GM19099 (cell line): ENCODE data around the gene ARPC1B.

Experiments
- POLR2A ChIP-seq: IDR thresholded peaks from 3 replicates; pipeline ENCODE4 v1.6.1; 2011; ENCODE audit warnings: low read depth; ENCODE audit not compliant: insufficient read length; ENCODE audit errors: extremely low read depth

The ARPC1B gene

GRCh38 chr7:99374111-99375064 is at the start of gene ARPC1B:
Gene ARPC1B, plus strand, starts transcription at chr7:99374730. Its CDS starts 10,985 bp downstream, at chr7:99385715.
- peak; percentile 93 for TF ChIP-seq POLR2A

GRCh38 chr7:99325001-99325493 is 49.5 kb upstream of the ARPC1B start:
- TF ChIP-seq POLR2A, result no peak

DNA sequence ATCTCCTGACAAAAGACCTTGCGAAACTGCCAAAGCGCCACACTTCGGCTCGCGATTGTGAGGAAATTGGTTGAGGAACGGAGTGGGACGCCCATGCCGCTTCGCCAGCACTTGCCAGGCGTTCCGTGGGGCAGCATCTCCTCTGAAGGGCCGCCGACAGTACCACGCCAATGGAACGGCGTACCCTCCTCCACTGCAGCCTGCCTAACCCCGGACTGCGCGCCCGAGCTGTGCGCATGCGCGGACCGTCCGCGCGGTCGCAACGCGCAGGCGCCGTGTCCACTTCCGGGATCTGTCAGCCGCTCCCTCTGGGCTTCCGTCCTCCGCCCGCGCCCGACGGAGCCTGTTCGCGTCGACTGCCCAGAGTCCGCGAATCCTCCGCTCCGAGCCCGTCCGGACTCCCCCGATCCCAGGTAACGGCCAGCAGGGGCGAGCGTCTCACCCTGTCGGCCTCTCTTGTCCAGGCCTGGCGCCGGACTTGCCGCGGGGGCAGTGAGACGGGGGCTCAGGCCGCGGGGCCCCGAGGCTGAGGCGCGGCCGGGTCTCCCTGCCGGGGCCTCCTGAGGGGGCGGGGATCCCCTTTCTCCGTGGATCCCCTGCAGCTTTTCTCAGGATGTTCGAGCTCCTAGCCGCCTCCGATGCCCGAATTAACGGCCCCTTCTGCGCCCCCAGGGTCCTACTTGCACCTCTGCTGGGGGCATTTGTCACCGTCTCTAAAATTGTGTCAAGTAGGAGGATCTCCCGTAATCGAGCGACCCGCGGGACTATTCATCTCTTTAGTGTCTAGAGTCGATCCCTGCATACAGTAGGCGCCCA is 48.7 kb upstream of the ARPC1B start, which contains the start of gene ARPC1A:
ARPC1A (plus strand) TSS at position 307 of the 816 bp plus-strand sequence. CDS start 7,456 bp downstream, outside the sequence.
- peak; percentile 97 for TF ChIP-seq POLR2A

GRCh38 chr7:99326408-99326782 is 48.1 kb upstream of the ARPC1B start:
- no peak for TF ChIP-seq POLR2A

DNA sequence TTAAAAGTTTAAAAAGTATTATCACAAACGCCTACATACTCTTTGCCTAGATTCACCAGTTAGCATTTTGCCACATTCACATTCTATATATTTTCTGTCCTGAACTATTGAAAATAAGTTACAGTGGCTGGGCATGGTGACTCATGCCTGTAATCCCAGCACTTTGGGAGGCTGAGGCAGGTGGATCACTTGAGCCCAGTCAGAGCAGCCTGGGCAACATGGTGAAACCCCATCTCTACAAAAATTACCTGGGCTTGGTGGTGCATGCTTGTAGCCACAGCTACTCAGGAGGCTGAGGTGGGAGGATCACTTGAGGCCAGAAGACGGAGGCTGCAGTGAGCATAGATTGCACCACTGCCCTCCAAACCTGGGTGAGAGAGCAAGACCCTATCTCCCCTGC is 43.5 kb upstream of the ARPC1B start:
- no peak for TF ChIP-seq POLR2A

DNA sequence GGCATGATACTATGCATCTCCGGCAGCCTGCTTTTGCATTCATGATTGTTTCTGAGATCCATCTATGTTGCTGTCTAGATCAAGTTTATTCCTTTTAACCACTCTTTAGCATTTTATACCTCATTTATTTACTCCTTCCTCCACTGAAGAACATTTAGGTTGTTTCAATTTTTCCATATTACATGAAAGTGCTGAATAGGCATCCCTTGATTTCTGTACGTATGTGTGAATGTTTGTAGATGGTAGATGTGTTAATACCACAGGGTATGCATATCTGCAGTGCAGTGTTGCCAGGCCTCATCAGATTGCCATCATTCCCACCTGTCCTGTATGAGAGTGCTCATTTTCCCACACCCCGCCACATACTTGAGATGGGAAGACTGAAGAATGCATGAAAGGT is 34.9 kb upstream of the ARPC1B start:
- no peak for TF ChIP-seq POLR2A

GRCh38 chr7:99340659-99341058 is 33.9 kb upstream of the ARPC1B start:
- no peak for TF ChIP-seq POLR2A

DNA sequence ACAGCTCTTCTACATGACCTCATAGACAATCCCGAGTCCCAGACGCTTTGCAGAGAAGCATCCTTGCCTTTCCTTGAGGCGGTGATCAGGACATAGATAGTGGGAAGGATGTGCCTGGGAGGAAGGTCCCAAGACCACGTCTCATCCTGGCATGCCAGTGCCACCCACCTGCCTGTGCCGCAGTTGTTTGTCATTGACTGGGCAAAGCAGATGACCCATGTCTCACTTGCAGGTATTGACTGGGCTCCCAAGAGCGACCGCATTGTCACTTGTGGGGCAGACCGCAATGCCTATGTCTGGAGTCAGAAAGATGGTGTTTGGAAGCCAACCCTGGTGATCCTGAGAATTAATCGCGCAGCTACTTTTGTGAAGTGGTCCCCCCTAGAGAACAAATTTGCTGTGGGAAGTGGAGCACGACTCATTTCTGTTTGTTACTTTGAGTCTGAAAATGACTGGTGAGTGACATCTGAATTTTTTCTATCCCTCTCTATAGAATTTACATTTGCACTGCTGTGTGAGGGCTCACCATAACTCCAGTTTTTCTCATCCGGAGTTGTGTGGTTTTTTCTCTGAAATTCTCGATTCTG is 30.4 kb upstream of the ARPC1B start:
- TF ChIP-seq POLR2A, result no peak

DNA sequence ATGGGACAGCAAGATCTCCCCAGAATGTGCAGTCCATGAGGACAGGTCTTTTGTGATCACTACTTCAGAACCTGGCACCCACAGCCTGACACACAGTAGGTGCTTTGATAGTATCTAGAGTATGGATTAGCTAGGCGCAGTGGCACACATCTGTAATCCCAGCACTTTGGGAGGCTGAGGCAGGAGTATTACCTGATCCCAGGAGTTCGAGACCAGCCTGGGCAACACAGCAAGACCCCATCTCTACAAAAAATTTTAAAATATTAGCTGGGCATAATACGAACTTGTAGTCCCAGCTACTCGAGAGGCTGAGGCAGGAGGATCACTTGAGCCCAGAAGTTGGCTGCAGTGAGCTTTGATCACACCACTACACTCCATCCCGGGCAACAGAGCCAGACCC is 22.3 kb upstream of the ARPC1B start:
- no peak for TF ChIP-seq POLR2A

DNA sequence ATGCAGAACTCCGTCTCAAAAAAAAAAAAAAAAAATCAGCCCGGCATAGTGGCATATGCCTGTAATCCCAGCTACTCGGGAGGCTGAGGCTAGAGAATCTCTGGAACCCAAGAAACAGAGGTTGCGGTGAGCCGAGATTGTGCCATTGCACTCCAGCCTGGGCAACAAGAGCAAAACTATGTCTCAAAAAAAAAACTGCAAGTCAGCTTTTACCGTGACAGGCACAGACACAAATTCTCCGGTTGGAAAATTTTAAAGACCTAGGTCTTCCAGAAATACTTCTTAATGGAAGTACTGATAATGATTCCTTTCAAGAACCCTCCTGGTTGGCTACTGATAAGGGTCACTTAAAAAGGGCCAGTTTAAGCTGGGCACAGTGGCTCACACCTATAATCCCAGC is 19.4 kb upstream of the ARPC1B start:
- TF ChIP-seq POLR2A, result no peak

DNA sequence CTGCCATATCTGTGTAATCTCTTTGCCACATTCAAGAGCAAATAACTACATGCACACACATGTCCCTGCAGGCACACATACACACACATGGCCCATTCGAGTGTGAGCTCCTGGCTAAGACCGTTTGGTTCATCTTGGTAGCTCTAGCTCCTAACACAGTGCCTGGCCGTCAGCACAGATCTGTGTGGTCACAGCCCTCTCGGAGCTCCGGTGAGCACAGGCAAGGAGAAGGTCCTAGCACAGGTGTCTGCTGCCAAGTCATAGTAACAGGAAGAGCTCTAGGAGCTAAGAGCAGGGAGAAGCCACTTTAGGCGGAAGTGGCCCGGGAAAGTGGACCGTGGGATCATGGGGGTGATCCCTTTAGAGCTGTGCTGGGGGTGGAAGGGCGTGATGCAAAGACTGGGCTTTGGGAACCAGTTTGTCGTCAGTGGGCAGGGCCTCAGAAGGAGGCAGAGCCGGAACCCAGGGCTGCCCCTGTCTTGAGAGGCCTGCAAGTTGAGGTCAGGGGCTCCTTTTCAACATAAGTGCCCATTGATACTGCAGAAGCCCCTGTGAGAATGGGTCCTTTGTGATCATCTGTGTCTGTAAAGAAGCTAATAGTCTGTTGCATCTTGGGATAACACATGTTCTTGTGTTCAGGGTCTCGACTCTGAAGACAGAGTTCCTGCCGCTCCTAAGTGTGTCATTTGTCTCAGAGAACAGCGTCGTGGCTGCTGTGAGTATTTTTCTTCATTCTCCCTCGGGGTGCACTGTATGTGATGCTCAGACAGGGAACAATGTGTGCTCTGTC is 16.6 kb upstream of the ARPC1B start:
- TF ChIP-seq POLR2A, result no peak

GRCh38 chr7:99359465-99360154 is 14.9 kb upstream of the ARPC1B start:
- no peak for TF ChIP-seq POLR2A

DNA sequence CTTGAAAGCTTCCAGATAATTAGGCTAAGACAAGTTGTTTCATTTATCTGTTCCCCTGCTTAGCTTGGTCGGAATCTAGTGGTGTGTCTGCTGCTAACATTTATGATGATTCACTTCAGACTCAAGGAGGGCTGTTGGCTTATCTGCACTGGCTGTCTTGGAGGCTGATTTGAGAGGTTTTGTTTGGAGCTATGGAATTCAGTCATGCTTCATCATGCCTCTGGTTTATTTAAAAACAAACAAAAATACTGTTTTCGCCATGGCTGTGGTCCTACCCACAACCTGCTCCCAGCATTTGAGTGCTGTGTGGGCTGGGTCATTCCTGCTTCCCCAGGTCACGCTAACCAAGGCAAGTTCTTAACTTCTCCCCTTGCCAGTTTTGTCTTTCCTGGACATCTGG is 11.7 kb upstream of the ARPC1B start:
- TF ChIP-seq POLR2A, result no peak

GRCh38 chr7:99363286-99363685 is 11.2 kb upstream of the ARPC1B start:
- TF ChIP-seq POLR2A, result no peak
